Neural cell (in vitro differentiated cells): ENCODE results near the gene CLDND2. TPM values are rescaled to one million over a fixed set of nuclear protein-coding genes. Genes with fewer than 3 reads are reported as not detected.
A peak's percentile ranks its signal among the peaks of the same experiment; 100 is the strongest.

Experiments used
- H2AFZ ChIP-seq: fragments of 200-600, 300-800 bp; sonication (generic), shearing (Covaris generic); 2 replicates; pipeline ENCODE4 v1.6.0; 2014; ENCODE audit warnings: low read depth, mild to moderate bottlenecking, antibody characterized with exemption, low read length, moderate library complexity
- H3F3A ChIP-seq: fragments of 200-600 bp; shearing (Covaris generic); 2 replicates; pipeline ENCODE4 v1.6.1; 2016; ENCODE audit warnings: mild to moderate bottlenecking, moderate library complexity, mixed read lengths, antibody characterized with exemption, low read length; ENCODE audit not compliant: insufficient read depth, poor library complexity, severe bottlenecking
- H3K27ac ChIP-seq: fragments of 200-600, 300-800 bp; sonication (generic), shearing (Covaris generic); 2 replicates; pipeline ENCODE4 v1.5.1; 2014; ENCODE audit warnings: mild to moderate bottlenecking, low read length, moderate library complexity
- H3K27me3 ChIP-seq: fragments of 300-800, 200-600 bp; sonication (generic), shearing (Covaris generic); 2 replicates; pipeline ENCODE4 v1.6.0; 2014; ENCODE audit warnings: mild to moderate bottlenecking, low read depth, low read length, moderate library complexity; ENCODE audit not compliant: insufficient read depth
- H3K36me3 ChIP-seq: fragments of 300-800, 200-600 bp; sonication (generic), shearing (Covaris generic); 2 replicates; pipeline ENCODE4 v1.5.1; 2014; ENCODE audit warnings: mild to moderate bottlenecking, antibody characterized with exemption, low read length, moderate library complexity; ENCODE audit not compliant: insufficient read depth
- H3K4me2 ChIP-seq: fragments of 300-800, 200-600 bp; sonication (generic), shearing (Covaris generic); 2 replicates; pipeline ENCODE4 v1.6.0; 2014; ENCODE audit warnings: mild to moderate bottlenecking, low read length
- H3K4me3 ChIP-seq: fragments of 300-800, 200-600 bp; sonication (generic), shearing (Covaris generic); 2 replicates; pipeline ENCODE4 v1.5.1; 2014; ENCODE audit warnings: mild to moderate bottlenecking, low read length, moderate library complexity
- H3K79me2 ChIP-seq: fragments of 200-600 bp; shearing (Covaris generic); replicated peaks from 2 replicates; pipeline ENCODE4 v1.6.0; 2014; ENCODE audit warnings: mild to moderate bottlenecking, low read length, moderate library complexity; ENCODE audit not compliant: insufficient read depth
- H3K9ac ChIP-seq: fragments of 300-800, 200-600 bp; sonication (generic), shearing (Covaris generic); 2 replicates; pipeline ENCODE4 v1.6.1; 2016; ENCODE audit warnings: mild to moderate bottlenecking, low read length, mixed read lengths
- H3K9me2 ChIP-seq: fragments of 200-600 bp; shearing (Covaris generic); 2 replicates; pipeline ENCODE4 v1.6.1; 2016; ENCODE audit warnings: mild to moderate bottlenecking, low read length, mixed read lengths; ENCODE audit not compliant: insufficient read depth
- H3K9me3 ChIP-seq: fragments of 200-600, 300-800 bp; sonication (generic), shearing (Covaris generic); 2 replicates; pipeline ENCODE4 v1.6.1; 2016; ENCODE audit warnings: mild to moderate bottlenecking, mixed run types, low read length, moderate library complexity, mixed read lengths
- H4K20me1 ChIP-seq: fragments of 200-600 bp; shearing (Covaris generic); 2 replicates; pipeline ENCODE4 v1.6.1; 2016; ENCODE audit warnings: mild to moderate bottlenecking, mixed run types; ENCODE audit not compliant: insufficient read depth
- CTCF ChIP-seq: fragments of 450-650 bp; IDR thresholded peaks from 2 replicates; pipeline ENCODE4 v1.5.1; 2014; ENCODE audit warnings: antibody characterized with exemption, mild to moderate bottlenecking, moderate library complexity; ENCODE audit not compliant: poor library complexity, severe bottlenecking
- EP300 ChIP-seq: fragments of 450-650 bp; conservative IDR thresholded peaks from 2 replicates; pipeline ENCODE4 v1.6.1; 2014; ENCODE audit warnings: antibody characterized with exemption, mild to moderate bottlenecking, moderate library complexity; ENCODE audit not compliant: poor library complexity, severe bottlenecking
- EZH2 ChIP-seq: fragments of 200-600, 300-800 bp; shearing (Covaris generic), sonication (generic); IDR thresholded peaks from 2 replicates; pipeline ENCODE4 v1.6.1; 2014; ENCODE audit warnings: antibody characterized with exemption, low read length, borderline replicate concordance, mild to moderate bottlenecking; ENCODE audit not compliant: insufficient read depth, poor library complexity, severe bottlenecking
- MXI1 ChIP-seq: fragments of 450-650 bp; conservative IDR thresholded peaks from 2 replicates; pipeline ENCODE4 v1.6.1; 2014; ENCODE audit warnings: antibody characterized with exemption, mild to moderate bottlenecking; ENCODE audit not compliant: poor library complexity, severe bottlenecking
- POLR2AphosphoS5 ChIP-seq: IDR thresholded peaks from 2 replicates; pipeline ENCODE4 v1.6.1; 2012
- RAD21 ChIP-seq: fragments of 450-650 bp; conservative IDR thresholded peaks from 2 replicates; pipeline ENCODE4 v1.6.1; 2014; ENCODE audit warnings: antibody characterized with exemption, mild to moderate bottlenecking, moderate library complexity
- REST ChIP-seq: IDR thresholded peaks from 2 replicates; pipeline ENCODE4 v1.6.1; 2012; ENCODE audit warnings: borderline replicate concordance
- SMC3 ChIP-seq: fragments of 450-650 bp; conservative IDR thresholded peaks from 2 replicates; pipeline ENCODE4 v1.6.1; 2014; ENCODE audit warnings: antibody characterized with exemption, mild to moderate bottlenecking, moderate library complexity; ENCODE audit not compliant: poor library complexity
- TAF1 ChIP-seq: IDR thresholded peaks from 2 replicates; pipeline ENCODE4 v1.6.1; 2012; ENCODE audit warnings: low read depth
- polyA plus RNA-seq: library from polyadenylated mRNA; depleted of rRNA; stranded (reverse); fragments of >200 nt; gene quantifications from 2 replicates; pipeline ENCODE4 v1.2.3, GENCODE V29; 2014

The CLDND2 gene
- polyA plus RNA-seq, 1 donor from 2014 or later: not detected

GRCh38 chr19:51339687-51340656 lies 28.8 kb downstream of the CLDND2 start:
- H3K36me3 ChIP-seq: no peaks in the 10 kb centered on the region
- H3F3A ChIP-seq: no peaks in the 10 kb centered on the region
- TF ChIP-seq CTCF (peak; percentile 63), RAD21 (peak; percentile 33), MXI1 (peak; percentile 51), TAF1 (peak; percentile 67), POLR2AphosphoS5 (peak; percentile 52), EZH2 (no peak), SMC3 (peak; percentile 60), REST (no peak), EP300 (peak; percentile 51)
- no peaks in the 10 kb centered on the region for H3K79me2 ChIP-seq
- peak overlapping the region; percentile 8 for H3K27ac ChIP-seq
- H3K9me3 ChIP-seq: no peaks in the 10 kb centered on the region
- H3K9me2 ChIP-seq: no peaks in the 10 kb centered on the region
- H3K27me3 ChIP-seq: peaks cover 5% of the 10 kb centered on the region
- no peak overlapping the region for H2AFZ ChIP-seq
- H3K4me3 ChIP-seq: peak overlapping the region; percentile 72
- H3K9ac ChIP-seq: peak overlapping the region; percentile 70
- no peaks in the 10 kb centered on the region for H4K20me1 ChIP-seq
- H3K4me2 ChIP-seq: peak overlapping the region; percentile 7

- H4K20me1 ChIP-seq: no peaks in the 10 kb centered on the region
- H3F3A ChIP-seq: no peaks in the 10 kb centered on the region
- TF ChIP-seq CTCF (no peak), SMC3 (no peak), REST (no peak), TAF1 (no peak), RAD21 (no peak), EP300 (no peak), POLR2AphosphoS5 (no peak), MXI1 (no peak), EZH2 (no peak)
- H2AFZ ChIP-seq: peak overlapping the region; percentile 31
- H3K36me3 ChIP-seq: no peaks in the 10 kb centered on the region
- H3K9me3 ChIP-seq: no peaks in the 10 kb centered on the region
- H3K4me3 ChIP-seq: peak overlapping the region; percentile 72
- H3K4me2 ChIP-seq: peak overlapping the region; percentile 7
- H3K79me2 ChIP-seq: no peaks in the 10 kb centered on the region
- H3K9ac ChIP-seq: peak overlapping the region; percentile 70
- H3K27me3 ChIP-seq: peaks cover 5% of the 10 kb centered on the region
- H3K27ac ChIP-seq: peak overlapping the region; percentile 53
- H3K9me2 ChIP-seq: no peaks in the 10 kb centered on the region
These were observed 29.5 kb downstream of the CLDND2 start for GRCh38 chr19:51339313-51339686.
